Ectodermal cell (in vitro differentiated cells): Measurements from ENCODE around the gene DBNDD2.

ENCODE experiments used
- H3K27ac ChIP-seq: 2 replicates; pipeline ENCODE4 v1.7.0; 2013; ENCODE audit warnings: mild to moderate bottlenecking, low read depth, low read length; ENCODE audit not compliant: insufficient read depth, poor library complexity, severe bottlenecking
- H3K27me3 ChIP-seq: 2 replicates; pipeline ENCODE4 v1.7.0; 2013; ENCODE audit warnings: mild to moderate bottlenecking, low read length; ENCODE audit not compliant: insufficient read depth, control insufficient read depth, poor library complexity, severe bottlenecking
- H3K36me3 ChIP-seq: one replicate; pipeline ENCODE4 v1.7.0; 2013; ENCODE audit warnings: low read length; ENCODE audit not compliant: control insufficient read depth, insufficient read depth
- H3K4me1 ChIP-seq: one replicate; pipeline ENCODE4 v1.7.0; 2013; ENCODE audit warnings: low read length; ENCODE audit not compliant: control insufficient read depth, insufficient read depth
- H3K4me3 ChIP-seq: 2 replicates; pipeline ENCODE4 v1.7.0; 2013; ENCODE audit warnings: low read depth, low read length, control low read depth; ENCODE audit not compliant: insufficient read depth
- H3K9me3 ChIP-seq: 2 replicates; pipeline ENCODE4 v1.7.0; 2013; ENCODE audit warnings: mild to moderate bottlenecking, low read length, moderate library complexity; ENCODE audit not compliant: control insufficient read depth
- WGBS, 2 experiments: methylation state at CpG; one replicate each; pipeline ENCODE4 v1.1.7; 2013; ENCODE audit warnings: missing lambda C conversion rate in 2 of 2; 5-methylcytosine and 5-hydroxymethylcytosine counted together

Gene DBNDD2

DNA sequence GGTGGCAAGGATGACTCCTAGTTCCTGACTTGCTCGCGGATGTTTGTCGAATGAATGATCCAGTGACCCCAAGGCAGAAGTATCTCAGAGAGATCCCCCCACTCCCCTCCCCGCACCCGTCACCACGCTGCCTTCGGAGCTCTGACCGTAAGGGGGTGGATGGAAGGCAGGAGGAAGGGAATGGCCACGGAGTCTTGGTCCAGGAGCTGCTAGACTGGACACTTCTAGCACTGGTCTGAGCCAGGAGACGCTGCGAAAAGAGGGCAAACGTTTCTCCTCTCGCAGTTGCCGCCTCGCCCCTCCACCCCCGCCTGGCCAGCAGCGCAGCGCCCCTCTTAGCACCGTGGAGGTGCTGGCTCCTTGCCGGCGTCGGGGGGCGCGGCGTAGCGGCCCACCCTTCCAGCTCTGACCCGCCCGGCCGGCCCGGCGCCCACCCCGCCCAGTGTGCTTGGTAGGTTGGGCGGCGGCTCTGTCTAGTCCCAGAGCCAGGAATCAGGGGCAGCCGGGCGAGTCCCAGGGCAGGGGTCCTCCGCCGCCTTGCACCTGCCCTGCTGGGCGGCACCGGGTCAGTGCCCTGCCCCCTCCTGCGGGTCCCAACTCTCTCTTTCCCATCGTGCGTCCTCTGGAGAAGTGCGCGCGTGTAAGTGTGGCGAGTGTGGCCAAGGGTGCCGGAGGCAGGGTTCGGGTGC is 2.4 kb upstream of the DBNDD2 start:
- 5 to 7% methylated on average over 49 of the region's 49 CpGs for WGBS, 2 experiments
- H3K4me1 ChIP-seq: no peaks in the 10 kb centered on the region
- H3K9me3 ChIP-seq: peaks cover 1% of the 10 kb centered on the region
- H3K27me3 ChIP-seq: peaks cover 45% of the 10 kb centered on the region
- peaks cover 11% of the 10 kb centered on the region for H3K36me3 ChIP-seq
- peak overlapping the region; percentile 64 for H3K4me3 ChIP-seq
- H3K27ac ChIP-seq: no peak overlapping the region

DNA sequence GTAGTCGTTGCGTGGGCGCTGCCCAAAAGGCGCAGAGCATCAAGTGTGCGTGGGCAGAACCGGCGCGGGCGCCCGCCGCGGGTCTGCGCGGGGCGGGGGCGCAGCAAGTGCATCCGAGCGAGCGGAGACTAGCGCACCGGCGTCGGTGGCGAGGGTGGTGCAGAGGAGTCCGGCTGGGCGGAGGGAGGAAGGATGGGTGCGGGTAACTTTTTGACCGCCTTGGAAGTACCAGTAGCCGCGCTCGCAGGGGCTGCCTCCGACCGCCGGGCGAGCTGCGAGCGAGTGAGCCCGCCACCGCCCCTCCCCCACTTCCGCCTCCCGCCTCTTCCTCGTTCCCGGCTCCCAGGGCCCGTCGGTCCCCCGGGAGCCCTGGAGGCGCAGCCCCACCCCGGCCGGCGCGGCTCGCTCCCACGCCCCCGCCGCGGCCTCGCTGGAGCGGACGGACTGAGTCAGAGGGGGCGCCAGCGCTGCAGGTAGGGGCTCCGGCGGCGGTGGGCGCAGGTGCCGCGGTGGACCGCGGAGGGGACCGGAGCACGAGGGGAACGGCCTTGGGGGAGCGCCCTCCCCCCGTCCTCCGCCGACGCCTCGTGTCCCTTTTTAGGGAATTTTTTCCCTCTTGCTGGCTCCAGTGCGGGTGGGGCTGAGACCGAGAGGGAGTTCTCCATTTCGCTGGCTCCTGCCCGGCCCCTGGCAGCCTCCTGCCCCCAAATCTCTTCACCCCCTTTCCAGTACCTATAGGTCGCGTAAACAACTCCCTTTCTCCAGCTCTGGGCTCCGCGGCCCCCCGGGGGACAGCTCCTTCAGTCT is 1.6 kb upstream of the DBNDD2 start:
- H3K27me3 ChIP-seq: peaks cover 45% of the 10 kb centered on the region
- WGBS, 2 experiments: 0% methylated on average over 84 to 87 of the region's 87 CpGs
- no peak overlapping the region for H3K27ac ChIP-seq
- H3K4me1 ChIP-seq: no peaks in the 10 kb centered on the region
- H3K9me3 ChIP-seq: no peaks in the 10 kb centered on the region
- peaks cover 13% of the 10 kb centered on the region for H3K36me3 ChIP-seq
- peak overlapping the region; percentile 64 for H3K4me3 ChIP-seq

DNA sequence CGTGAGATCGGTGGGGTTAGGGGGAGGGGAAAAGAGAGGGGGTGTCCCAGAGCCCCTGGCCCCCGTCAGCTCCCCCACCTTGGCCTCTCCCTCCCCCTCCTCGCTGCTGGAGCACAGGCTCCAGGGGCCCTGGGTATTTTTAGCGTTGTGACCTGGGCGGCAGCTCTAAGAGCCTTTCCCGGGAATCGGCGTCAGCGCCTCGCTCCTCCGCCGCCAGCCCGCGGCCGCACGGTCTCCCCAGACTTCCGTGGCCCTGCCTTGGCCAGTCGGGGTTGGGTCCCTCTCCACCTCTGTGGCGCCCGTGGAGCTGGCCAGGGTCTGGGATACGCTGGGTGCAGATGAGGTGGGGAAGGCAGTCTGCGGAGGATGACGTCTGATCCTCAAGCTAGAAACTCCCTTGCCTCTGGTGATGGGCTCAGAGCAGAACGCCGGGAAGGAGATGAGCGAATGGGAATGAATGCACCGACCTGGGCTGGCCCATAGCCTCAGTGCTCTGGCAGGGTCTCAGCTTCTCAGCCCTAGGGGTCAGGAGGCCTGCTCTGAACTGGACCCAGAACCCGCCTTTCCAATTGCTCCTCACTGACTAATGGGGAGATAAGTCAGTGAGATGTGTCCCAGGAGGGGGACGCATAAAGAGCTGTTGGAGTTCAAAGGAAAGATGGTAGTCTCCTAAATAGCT is 883 bp upstream of the DBNDD2 start:
- H3K4me1 ChIP-seq: no peaks in the 10 kb centered on the region
- H3K9me3 ChIP-seq: no peaks in the 10 kb centered on the region
- H3K27ac ChIP-seq: no peak overlapping the region
- H3K36me3 ChIP-seq: peaks cover 13% of the 10 kb centered on the region
- 8 to 9% methylated on average over 30 of the region's 30 CpGs for WGBS, 2 experiments
- peaks cover 45% of the 10 kb centered on the region for H3K27me3 ChIP-seq
- H3K4me3 ChIP-seq: peak overlapping the region; percentile 64

- Histone ChIP-seq H3K9me3 (no peaks in the 10 kb centered on the region), H3K4me3 (no peak overlapping the region), H3K4me1 (no peaks in the 10 kb centered on the region), H3K27ac (no peak overlapping the region), H3K36me3 (peaks cover 13% of the 10 kb centered on the region), H3K27me3 (peaks cover 41% of the 10 kb centered on the region)
- 95 to 96% methylated on average over 6 of the region's 7 CpGs for WGBS, 2 experiments
Measured at GRCh38 chr20:45408646-45409213, 641 bp downstream of the DBNDD2 start.

- Histone ChIP-seq H3K27me3 (peaks cover 32% of the 10 kb centered on the region), H3K9me3 (no peaks in the 10 kb centered on the region), H3K36me3 (peaks cover 13% of the 10 kb centered on the region), H3K4me1 (no peaks in the 10 kb centered on the region), H3K4me3 (no peak overlapping the region), H3K27ac (no peak overlapping the region)
- WGBS, 2 experiments: 91 to 93% methylated on average over 7 of the region's 7 CpGs
Measured at GRCh38 chr20:45409521-45410272, 1.6 kb downstream of the DBNDD2 start.

DNA sequence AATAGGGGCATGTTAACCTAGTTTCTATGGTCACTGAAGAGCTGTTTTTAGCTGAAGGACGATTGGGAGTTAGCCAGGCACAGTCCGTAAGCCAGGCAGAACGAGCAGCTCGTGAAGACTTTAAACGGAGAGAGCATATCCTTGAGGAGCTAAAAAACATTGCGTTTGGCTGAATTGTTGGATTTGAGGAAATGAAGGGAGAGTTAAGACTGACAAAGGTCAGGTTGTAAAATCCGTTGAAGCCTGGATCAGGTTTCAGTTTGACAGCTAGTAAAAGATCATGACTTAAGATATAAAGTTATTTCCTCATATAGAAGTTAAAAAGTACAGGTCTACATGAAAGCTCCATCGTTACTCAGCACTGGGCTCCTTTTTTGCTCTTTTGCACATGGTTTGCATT is 2.8 kb downstream of the DBNDD2 start:
- no peaks in the 10 kb centered on the region for H3K4me1 ChIP-seq
- peaks cover 20% of the 10 kb centered on the region for H3K27me3 ChIP-seq
- no peak overlapping the region for H3K27ac ChIP-seq
- 84 to 87% methylated on average over 8 of the region's 8 CpGs for WGBS, 2 experiments
- no peaks in the 10 kb centered on the region for H3K9me3 ChIP-seq
- H3K4me3 ChIP-seq: no peak overlapping the region
- peaks cover 13% of the 10 kb centered on the region for H3K36me3 ChIP-seq

DNA sequence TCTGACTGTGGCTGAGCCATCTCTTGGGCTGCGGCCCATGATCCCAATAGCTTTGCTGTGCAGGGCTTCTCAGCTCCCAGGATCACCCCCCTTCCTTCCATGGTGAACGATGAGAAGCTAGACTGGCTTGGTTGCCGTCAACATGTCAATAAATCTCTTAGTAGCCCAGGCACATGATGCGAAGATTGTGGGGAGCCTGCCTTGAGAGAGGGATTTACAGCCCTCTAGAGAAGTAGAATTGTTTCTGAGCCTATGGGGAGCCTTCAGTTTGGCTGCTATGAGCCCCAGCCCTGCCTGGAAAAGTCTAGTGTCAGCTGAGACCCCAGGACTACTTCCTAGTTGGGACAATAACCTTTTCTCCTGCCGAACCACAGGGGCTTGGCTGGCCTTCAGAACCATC is 4.6 kb downstream of the DBNDD2 start:
- H3K27me3 ChIP-seq: peaks cover 2% of the 10 kb centered on the region
- H3K9me3 ChIP-seq: no peaks in the 10 kb centered on the region
- peaks cover 9% of the 10 kb centered on the region for H3K4me1 ChIP-seq
- H3K36me3 ChIP-seq: peaks cover 13% of the 10 kb centered on the region
- H3K27ac ChIP-seq: no peak overlapping the region
- H3K4me3 ChIP-seq: no peak overlapping the region
- 89% methylated on average over 5 of the region's 5 CpGs for WGBS, 2 experiments

DNA sequence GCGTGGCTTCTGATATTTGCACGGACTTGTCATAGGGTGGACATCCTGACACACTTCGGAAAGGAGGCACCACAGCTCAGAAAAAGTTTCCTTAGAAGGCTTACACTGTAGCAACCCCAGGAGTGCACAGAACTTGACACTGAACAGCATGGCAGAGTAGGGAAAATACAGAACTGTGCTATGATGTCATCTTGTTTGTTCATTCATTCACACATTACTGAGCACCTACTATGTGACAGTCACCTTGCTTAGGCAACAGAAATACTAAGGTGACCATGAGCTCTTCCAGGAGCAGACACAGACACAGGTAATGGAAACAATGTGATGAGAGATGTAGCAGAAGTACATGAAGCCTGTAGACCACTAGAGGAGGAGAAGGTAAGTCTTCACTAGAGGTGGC is 5.4 kb downstream of the DBNDD2 start:
- 83 to 90% methylated on average over 3 of the region's 3 CpGs for WGBS, 2 experiments
- peaks cover 13% of the 10 kb centered on the region for H3K36me3 ChIP-seq
- no peaks in the 10 kb centered on the region for H3K27me3 ChIP-seq

GRCh38 chr20:45415822-45416637 is 7.9 kb downstream of the DBNDD2 start, which contains the start of gene PIGT:
Gene PIGT, plus strand, starts transcription at chr20:45416141. Its CDS starts 16 bp downstream, at chr20:45416157.
- H3K27ac ChIP-seq: no peak within 1 kb of the TSS
- H3K27me3 ChIP-seq: no peaks in the 10 kb centered on the region
- 1% methylated on average over 52 of the region's 52 CpGs for WGBS, 2 experiments
- peak within 1 kb of the TSS; percentile 85 for H3K4me3 ChIP-seq
- H3K9me3 ChIP-seq: no peaks in the 10 kb centered on the region
- peaks cover 9% of the 10 kb centered on the region for H3K4me1 ChIP-seq
- H3K36me3 ChIP-seq: peaks cover 10% of the 10 kb centered on the region

More for the DNA sequence above, 5.4 kb downstream of the DBNDD2 start:
- no peak overlapping the region for H3K27ac ChIP-seq
- H3K9me3 ChIP-seq: no peaks in the 10 kb centered on the region
- no peak overlapping the region for H3K4me3 ChIP-seq
- peaks cover 9% of the 10 kb centered on the region for H3K4me1 ChIP-seq
